Measurements from ENCODE around the gene THADA.

DNA sequence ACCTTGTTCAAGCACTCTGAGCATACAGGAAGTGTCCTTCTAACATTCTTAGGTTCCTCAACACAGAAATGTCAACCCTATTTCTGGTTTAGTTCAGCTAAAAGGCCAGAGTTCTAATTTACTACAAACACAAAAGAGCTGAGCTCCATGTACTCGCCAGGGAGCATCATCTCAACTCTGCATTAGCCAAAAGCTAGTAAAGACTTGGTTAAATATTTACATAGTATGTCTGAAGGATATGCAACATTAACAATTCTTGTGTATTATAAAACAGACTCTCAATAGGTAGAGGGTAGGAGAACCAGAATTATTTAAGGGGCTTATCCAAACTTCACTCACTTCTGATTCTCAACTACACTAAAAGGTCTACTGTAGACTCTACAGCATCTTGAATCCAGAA lies 154.6 kb downstream of the THADA start:
- TF ChIP-seq, protein P1, sequence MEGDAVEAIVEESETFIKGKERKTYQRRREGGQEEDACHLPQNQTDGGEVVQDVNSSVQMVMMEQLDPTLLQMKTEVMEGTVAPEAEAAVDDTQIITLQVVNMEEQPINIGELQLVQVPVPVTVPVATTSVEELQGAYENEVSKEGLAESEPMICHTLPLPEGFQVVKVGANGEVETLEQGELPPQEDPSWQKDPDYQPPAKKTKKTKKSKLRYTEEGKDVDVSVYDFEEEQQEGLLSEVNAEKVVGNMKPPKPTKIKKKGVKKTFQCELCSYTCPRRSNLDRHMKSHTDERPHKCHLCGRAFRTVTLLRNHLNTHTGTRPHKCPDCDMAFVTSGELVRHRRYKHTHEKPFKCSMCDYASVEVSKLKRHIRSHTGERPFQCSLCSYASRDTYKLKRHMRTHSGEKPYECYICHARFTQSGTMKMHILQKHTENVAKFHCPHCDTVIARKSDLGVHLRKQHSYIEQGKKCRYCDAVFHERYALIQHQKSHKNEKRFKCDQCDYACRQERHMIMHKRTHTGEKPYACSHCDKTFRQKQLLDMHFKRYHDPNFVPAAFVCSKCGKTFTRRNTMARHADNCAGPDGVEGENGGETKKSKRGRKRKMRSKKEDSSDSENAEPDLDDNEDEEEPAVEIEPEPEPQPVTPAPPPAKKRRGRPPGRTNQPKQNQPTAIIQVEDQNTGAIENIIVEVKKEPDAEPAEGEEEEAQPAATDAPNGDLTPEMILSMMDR (IDR thresholded peaks at IDR 0.05) = no peak
- peak in 1 of 4 donors; percentile 33 for TF ChIP-seq POLR2AphosphoS5 (IDR thresholded peaks at IDR 0.05)
- TF ChIP-seq POLR2A (IDR thresholded peaks at IDR 0.05) = no peak
